NCI-H526 treated with DMSO at 0.1 percent for 48 hours (cell line): ENCODE data around the gene TSPYL1.
"Not testable (repeated sequence)": the region's sequence is repeated elsewhere in the genome, so short reads cannot be mapped to it uniquely, and the experiment has no call there.

Experiments
- DNase-seq: peaks from one replicate; lab custom pipeline; 2025; lab: John Stamatoyannopoulos, UW

The TSPYL1 gene

GRCh38 chr6:116279232-116280160, at the start of gene TSPYL1:
TSS of gene TSPYL1 (minus strand) at chr6:116279930. CDS start at chr6:116279830, 100 bp downstream.
- DNase-seq: peak; percentile 97

DNA sequence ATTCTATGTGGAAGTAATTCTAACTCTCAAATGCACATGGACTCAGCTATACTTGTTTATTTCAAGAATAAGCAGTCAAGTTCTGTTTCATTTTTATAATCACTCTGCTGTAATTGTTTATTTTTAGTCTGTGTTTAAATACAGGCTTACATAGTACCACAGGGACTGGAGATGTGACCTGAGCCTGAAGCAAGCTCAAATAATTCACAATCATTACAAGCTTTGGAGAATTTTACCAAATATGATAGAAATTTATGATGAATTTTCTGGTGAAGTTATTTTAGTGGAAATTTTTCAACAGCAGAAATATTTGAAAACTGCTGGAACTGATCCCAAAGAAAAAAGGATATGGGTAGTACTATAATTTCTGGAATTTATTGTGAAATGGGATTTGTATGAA, 49.4 kb upstream of the TSPYL1 start:
- no peak for DNase-seq

- no peak for DNase-seq
Measured at GRCh38 chr6:116328528-116328903, 48.8 kb upstream of the TSPYL1 start.

DNA sequence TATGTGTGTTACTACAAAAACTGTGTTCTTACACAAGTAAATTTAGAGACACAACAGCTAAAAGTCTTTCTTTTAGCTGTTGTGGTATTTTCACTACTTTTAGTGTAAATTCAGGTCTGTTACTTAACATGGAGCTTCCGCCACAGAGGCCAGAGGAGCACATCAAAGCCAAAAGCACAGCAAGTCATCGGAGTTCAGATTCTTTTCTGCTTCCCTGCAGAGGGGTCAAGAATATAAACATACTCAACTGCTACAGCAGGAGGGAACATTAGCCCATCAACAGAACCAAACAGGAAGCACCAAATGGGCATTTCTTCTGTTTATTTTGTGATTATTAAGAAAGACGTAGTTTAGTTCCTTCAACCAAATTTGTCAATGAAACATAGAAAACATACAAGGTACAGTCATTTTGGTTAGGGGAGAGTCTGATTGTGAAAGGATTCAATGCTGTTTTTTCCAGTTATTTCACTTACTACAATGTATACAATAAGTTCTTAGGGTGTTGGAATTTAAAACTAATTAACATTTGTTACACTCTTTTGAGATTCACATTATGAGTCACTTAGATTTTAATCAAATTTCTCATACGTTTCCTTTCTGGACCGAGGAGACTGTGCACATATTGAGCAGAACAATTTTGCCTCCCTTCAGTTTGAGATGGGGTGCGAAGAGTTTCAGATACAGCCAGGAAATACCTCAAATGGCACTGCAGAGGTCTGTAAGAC, 48.2 kb upstream of the TSPYL1 start:
- DNase-seq: no peak

GRCh38 chr6:116326996-116327395, 47.3 kb upstream of the TSPYL1 start:
- DNase-seq: no peak

GRCh38 chr6:116326181-116326671, 46.5 kb upstream of the TSPYL1 start:
- no peak for DNase-seq

- DNase-seq: not testable (repeated sequence)
Measured at GRCh38 chr6:116325634-116326132, 46.0 kb upstream of the TSPYL1 start.

- DNase-seq: no peak
Measured at GRCh38 chr6:116323863-116324262, 44.1 kb upstream of the TSPYL1 start.

DNA sequence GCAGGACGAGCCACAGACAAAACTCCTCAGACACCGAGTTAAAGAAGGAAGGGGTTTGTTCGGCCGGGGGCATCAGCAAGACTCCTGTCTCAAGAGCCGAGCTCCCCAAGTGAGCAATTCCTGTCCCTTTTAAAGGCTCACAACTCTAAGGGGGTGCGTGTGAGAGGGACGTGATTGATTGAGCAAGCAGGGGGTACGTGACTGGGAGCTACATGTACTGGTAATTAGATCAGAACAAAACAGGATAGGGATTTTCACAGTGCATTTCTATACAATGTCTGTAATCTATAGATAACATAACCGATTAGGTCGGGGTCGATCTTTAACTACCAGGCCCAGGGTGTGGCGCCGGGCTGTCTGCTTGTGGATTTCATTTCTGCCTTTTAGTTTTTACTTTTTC, 42.2 kb upstream of the TSPYL1 start:
- DNase-seq: not testable (repeated sequence)

- no peak for DNase-seq
Measured at GRCh38 chr6:116316772-116317467, 37.2 kb upstream of the TSPYL1 start.

DNA sequence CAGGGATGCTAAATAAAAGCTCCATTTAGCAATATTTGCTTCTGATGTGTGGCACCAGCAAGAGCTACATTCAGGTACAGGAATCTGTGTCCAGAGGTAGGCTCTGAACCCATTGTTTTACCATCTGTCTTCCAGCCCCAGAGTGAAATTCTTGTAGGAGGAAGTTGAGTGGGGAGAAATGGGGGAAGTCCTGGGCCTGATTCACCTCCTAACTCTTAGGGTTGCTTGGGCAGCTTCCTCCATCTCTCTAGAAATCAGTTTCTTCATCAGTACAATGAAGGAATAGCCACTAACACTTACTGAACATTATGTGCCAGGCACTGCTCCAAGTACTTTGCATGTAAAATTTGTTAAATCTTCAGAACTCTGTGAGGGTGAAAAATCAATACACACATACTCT, 35.1 kb upstream of the TSPYL1 start:
- DNase-seq: no peak

DNA sequence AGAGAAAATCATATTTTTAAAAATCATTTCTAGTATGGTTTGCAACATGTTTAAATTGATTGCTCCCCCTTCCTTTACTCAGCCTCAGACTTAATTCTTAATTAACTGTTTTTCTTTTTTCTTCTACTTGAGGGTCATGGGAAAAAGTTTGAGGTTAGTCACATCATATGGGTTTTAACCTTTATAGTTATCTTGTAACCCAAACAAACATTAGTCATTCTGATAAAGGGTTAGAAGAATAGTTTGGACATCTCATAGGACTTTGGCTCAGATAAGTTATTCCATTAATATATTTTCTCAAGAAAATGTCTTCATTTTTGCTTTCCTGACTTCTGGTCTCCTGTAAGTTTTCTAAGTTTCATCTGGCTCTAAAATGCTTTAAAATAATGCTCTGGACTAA, 34.5 kb upstream of the TSPYL1 start:
- DNase-seq: no peak

DNA sequence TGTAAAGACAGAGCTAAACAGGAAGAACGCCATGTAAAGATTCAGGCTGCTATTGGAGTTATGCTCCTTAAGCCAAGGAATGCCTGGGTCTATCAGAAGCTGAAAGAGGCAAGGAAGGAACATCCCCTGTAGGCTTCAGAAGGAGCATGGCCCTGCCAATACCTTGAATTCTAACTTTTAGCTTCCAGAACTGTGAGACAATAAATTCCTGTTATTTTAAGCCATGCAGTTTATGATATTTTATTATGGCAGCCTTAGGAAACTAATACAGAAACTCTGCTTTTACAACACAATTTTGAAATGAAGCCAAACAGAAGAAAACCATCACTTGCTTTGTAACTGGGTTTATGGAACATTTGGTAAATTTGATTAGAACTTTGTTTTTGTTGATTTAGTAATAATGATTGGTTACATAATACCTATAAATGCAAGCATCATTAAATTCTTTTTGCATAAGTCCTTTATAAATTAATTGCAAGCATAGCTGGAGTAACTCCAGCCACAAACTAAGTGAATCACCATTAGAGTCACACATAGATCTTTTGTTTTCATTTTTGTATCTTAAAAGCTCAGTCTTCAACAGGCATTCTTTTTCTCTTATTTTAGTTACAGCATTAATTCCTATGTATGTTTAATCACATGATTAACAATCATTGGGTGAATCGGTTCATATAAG, 33.5 kb upstream of the TSPYL1 start:
- no peak for DNase-seq

GRCh38 chr6:116309657-116310056, 29.9 kb upstream of the TSPYL1 start:
- DNase-seq: no peak

- DNase-seq: no peak
Measured at GRCh38 chr6:116309001-116309400, 29.3 kb upstream of the TSPYL1 start.

GRCh38 chr6:116307633-116308032, 27.9 kb upstream of the TSPYL1 start:
- no peak for DNase-seq

- DNase-seq: no peak
Measured at GRCh38 chr6:116307001-116307400, 27.3 kb upstream of the TSPYL1 start.

- DNase-seq: no peak
Measured at GRCh38 chr6:116304538-116305097, 24.9 kb upstream of the TSPYL1 start.

- DNase-seq: no peak
Measured at GRCh38 chr6:116301104-116301503, 21.4 kb upstream of the TSPYL1 start.

DNA sequence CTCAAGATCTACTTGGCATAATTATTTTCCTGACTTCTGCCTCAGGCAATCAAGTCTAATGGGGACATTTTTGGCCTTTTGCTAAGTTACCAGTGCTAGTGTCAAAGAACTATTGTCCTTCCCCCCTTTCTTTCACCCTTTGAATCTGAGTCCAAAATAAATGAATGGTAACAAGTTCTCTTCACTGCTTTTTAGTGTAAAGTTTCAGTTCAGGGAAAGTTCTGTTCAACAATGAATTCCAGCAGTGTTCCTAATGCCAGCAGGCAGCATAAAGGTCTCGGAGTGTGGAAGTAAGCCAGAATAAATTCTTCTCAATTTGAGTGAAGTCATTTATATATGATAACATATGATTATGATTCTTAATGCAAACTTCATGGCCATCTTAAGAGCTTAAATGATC, 20.8 kb upstream of the TSPYL1 start:
- no peak for DNase-seq

- no peak for DNase-seq
Measured at GRCh38 chr6:116298973-116299372, 19.2 kb upstream of the TSPYL1 start.
